Glutamatergic neuron (in vitro differentiated cells): Measurements from ENCODE around the gene DSE. TPM values are rescaled to one million over a fixed set of nuclear protein-coding genes. Genes with fewer than 3 reads are reported as not detected.

Experiments
- DNase-seq: peaks from one replicate; pipeline ENCODE4 v3.0.0; 2022
- H3K27ac Mint-ChIP-seq: one replicate; pipeline ENCODE4 v1.8.0; 2020; ENCODE audit warnings: mild to moderate bottlenecking, mixed read lengths, inconsistent platforms; ENCODE audit not compliant: unreplicated experiment
- H3K27me3 Mint-ChIP-seq: one replicate; pipeline ENCODE4 v1.8.0; 2020; ENCODE audit warnings: mild to moderate bottlenecking, moderate library complexity, mixed read lengths, inconsistent platforms; ENCODE audit not compliant: unreplicated experiment
- H3K36me3 Mint-ChIP-seq: one replicate; pipeline ENCODE4 v1.8.0; 2020; ENCODE audit warnings: mild to moderate bottlenecking, mixed read lengths, inconsistent platforms; ENCODE audit not compliant: unreplicated experiment
- H3K4me1 Mint-ChIP-seq: one replicate; pipeline ENCODE4 v1.8.0; 2020; ENCODE audit warnings: mild to moderate bottlenecking, low read depth, mixed read lengths, inconsistent platforms; ENCODE audit not compliant: unreplicated experiment
- H3K4me3 Mint-ChIP-seq: one replicate; pipeline ENCODE4 v1.8.0; 2020; ENCODE audit warnings: mild to moderate bottlenecking, mixed read lengths, inconsistent platforms; ENCODE audit not compliant: unreplicated experiment
- H3K9me3 Mint-ChIP-seq: one replicate; pipeline ENCODE4 v1.8.0; 2020; ENCODE audit warnings: mild to moderate bottlenecking, moderate library complexity, mixed read lengths, inconsistent platforms; ENCODE audit not compliant: unreplicated experiment
- CTCF ChIP-seq: fragments of 200-600 bp; sonication (generic); IDR thresholded peaks from one replicate; pipeline ENCODE4 v1.5.0; 2021; ENCODE audit not compliant: partially characterized antibody, unreplicated experiment
- total RNA-seq: library from RNA; stranded (reverse); fragmentation: NEBNext Ultra II Directional; extraction: Animal tissue kit (Norgen Biotek cat#: 25700); gene quantifications from one replicate; pipeline ENCODE4 v1.2.1, GENCODE V29; 2021; ENCODE audit not compliant: unreplicated experiment

The DSE gene
- total RNA-seq, 1 donor from 2014 or later = 12.0 TPM

- no peak for DNase-seq
- Mint-ChIP-seq H3K4me3 (no peak overlapping the region), H3K9me3 (no peaks in the 10 kb centered on the region), H3K27ac (no peak overlapping the region), H3K4me1 (no peaks in the 10 kb centered on the region), H3K27me3 (no peaks in the 10 kb centered on the region), H3K36me3 (no peaks in the 10 kb centered on the region)
- TF ChIP-seq CTCF = no peak
These were observed 63.4 kb downstream of the DSE start for GRCh38 chr6:116434056-116434725.

GRCh38 chr6:116436586-116436985, 65.8 kb downstream of the DSE start:
- no peak overlapping the region for H3K27ac Mint-ChIP-seq
- H3K4me1 Mint-ChIP-seq = no peaks in the 10 kb centered on the region
- TF ChIP-seq CTCF = no peak
- no peaks in the 10 kb centered on the region for H3K9me3 Mint-ChIP-seq
- no peak for DNase-seq
- H3K27me3 Mint-ChIP-seq = no peaks in the 10 kb centered on the region
- no peak overlapping the region for H3K4me3 Mint-ChIP-seq
- no peaks in the 10 kb centered on the region for H3K36me3 Mint-ChIP-seq

- no peak for DNase-seq
- Mint-ChIP-seq H3K36me3 (no peaks in the 10 kb centered on the region), H3K4me3 (no peak overlapping the region), H3K4me1 (no peaks in the 10 kb centered on the region), H3K27me3 (no peaks in the 10 kb centered on the region), H3K9me3 (no peaks in the 10 kb centered on the region), H3K27ac (no peak overlapping the region)
- TF ChIP-seq CTCF = no peak
These were observed 66.9 kb downstream of the DSE start for GRCh38 chr6:116437656-116438055.

GRCh38 chr6:116438590-116439448, 68.1 kb downstream of the DSE start:
- Mint-ChIP-seq H3K27ac (no peak overlapping the region), H3K4me1 (no peaks in the 10 kb centered on the region), H3K4me3 (no peak overlapping the region), H3K36me3 (no peaks in the 10 kb centered on the region), H3K27me3 (no peaks in the 10 kb centered on the region), H3K9me3 (no peaks in the 10 kb centered on the region)
- DNase-seq = no peak
- TF ChIP-seq CTCF = no peak

- Mint-ChIP-seq H3K4me1 (peaks cover under 1% of the 10 kb centered on the region), H3K4me3 (no peak overlapping the region), H3K27ac (no peak overlapping the region), H3K9me3 (no peaks in the 10 kb centered on the region), H3K27me3 (no peaks in the 10 kb centered on the region), H3K36me3 (no peaks in the 10 kb centered on the region)
- TF ChIP-seq CTCF = no peak
- no peak for DNase-seq
These were observed 68.8 kb downstream of the DSE start for GRCh38 chr6:116439522-116440051.
